H1 (cell line): ENCODE data around the gene ARHGAP18. TPM values are rescaled to one million over a fixed set of nuclear protein-coding genes. Genes with fewer than 3 reads are reported as not detected.

ENCODE experiments used
- ASH2L ChIP-seq: fragments of 200-600, 300-600 bp; sonication (generic); IDR thresholded peaks from one replicate; pipeline ENCODE4 v1.7.1; 2017; ENCODE audit warnings: low read length
- CEBPB ChIP-seq: IDR thresholded peaks from 2 replicates; pipeline ENCODE4 v1.6.1; 2012; ENCODE audit warnings: low read depth, low read length
- CHD7 ChIP-seq: fragments of 300-600 bp; sonication (generic); IDR thresholded peaks from 2 replicates; pipeline ENCODE4 v1.7.1; 2012; ENCODE audit warnings: low read length, moderate library complexity, mild to moderate bottlenecking, inconsistent platforms; ENCODE audit not compliant: insufficient replicate concordance
- EZH2 ChIP-seq: fragments of 200-600 bp; sonication (generic); IDR thresholded peaks from 2 replicates; pipeline ENCODE4 v1.7.1; 2012; ENCODE audit warnings: low read depth, mild to moderate bottlenecking, moderate library complexity, low read length, inconsistent platforms; ENCODE audit not compliant: severe bottlenecking
- JUND ChIP-seq: IDR thresholded peaks from 2 replicates; pipeline ENCODE4 v1.6.1; 2011; ENCODE audit warnings: mild to moderate bottlenecking, improper control_type of control experiment, low read length
- NRF1 ChIP-seq: IDR thresholded peaks from 2 replicates; pipeline ENCODE4 v1.6.1; 2011; ENCODE audit warnings: mild to moderate bottlenecking, low read depth, low read length, improper control_type of control experiment
- RAD21 ChIP-seq, 2 experiments: IDR thresholded peaks in 1 of 2; conservative IDR thresholded peaks in 1 of 2; 2 replicates each; pipeline ENCODE4 v1.6.1; 2011; ENCODE audit warnings: low read depth in 2 of 2, low read length in 2 of 2, improper control_type of control experiment in 1 of 2, inconsistent platforms in 1 of 2, mild to moderate bottlenecking in 1 of 2, moderate library complexity in 1 of 2
- SP1 ChIP-seq: IDR thresholded peaks from 2 replicates; pipeline ENCODE4 v1.6.1; 2011; ENCODE audit warnings: low read depth, low read length
- SP2 ChIP-seq: IDR thresholded peaks from 2 replicates; pipeline ENCODE4 v1.6.1; 2012; ENCODE audit warnings: mild to moderate bottlenecking, low read length, inconsistent platforms
- SRF ChIP-seq: IDR thresholded peaks from 2 replicates; pipeline ENCODE4 v1.6.1; 2011; ENCODE audit warnings: mild to moderate bottlenecking, low read depth, low read length, moderate library complexity
- SUZ12 ChIP-seq: fragments of 200-600 bp; sonication (generic); IDR thresholded peaks from 2 replicates; pipeline ENCODE4 v1.6.1; 2012; ENCODE audit warnings: mild to moderate bottlenecking, inconsistent platforms, low read length, moderate library complexity, mixed read lengths
- polyA plus RNA-seq, 7 experiments: library from polyadenylated mRNA; depleted of rRNA in 3 of 7; stranded (reverse) in 5 of 7; unstranded in 2 of 7; fragments of >200 nt in 5 of 7; fragments of 200-250 nt in 2 of 7; gene quantifications; 1 replicate in 5 of 7; 2 replicates in 1 of 7; 4 replicates in 1 of 7; pipeline versions ENCODE4 v1.2.1 to v1.2.3, GENCODE V29; 2011 to 2013; ENCODE audit warnings: missing spikeins in 2 of 7, mixed read lengths in 2 of 7
- total RNA-seq: library from RNA; stranded (reverse); fragmentation: NEBNext Ultra II Directional; extraction: Animal tissue kit (Norgen Biotek cat#: 25700); gene quantifications from 2 replicates; pipeline ENCODE4 v1.2.1, GENCODE V29; 2021
- TF ChIP-seq, protein P1 (sequence below): IDR thresholded peaks from 2 replicates; pipeline ENCODE4 v1.6.1; 2011; ENCODE audit warnings: low read depth, mild to moderate bottlenecking, low read length; ENCODE audit not compliant: insufficient read depth

Gene ARHGAP18
- total and polyA plus RNA-seq, 2 of the 8 experiments (the other 6 are each of a cell fraction or from before 2014, with no cell fraction given): 0.83 to 4.5 TPM

DNA sequence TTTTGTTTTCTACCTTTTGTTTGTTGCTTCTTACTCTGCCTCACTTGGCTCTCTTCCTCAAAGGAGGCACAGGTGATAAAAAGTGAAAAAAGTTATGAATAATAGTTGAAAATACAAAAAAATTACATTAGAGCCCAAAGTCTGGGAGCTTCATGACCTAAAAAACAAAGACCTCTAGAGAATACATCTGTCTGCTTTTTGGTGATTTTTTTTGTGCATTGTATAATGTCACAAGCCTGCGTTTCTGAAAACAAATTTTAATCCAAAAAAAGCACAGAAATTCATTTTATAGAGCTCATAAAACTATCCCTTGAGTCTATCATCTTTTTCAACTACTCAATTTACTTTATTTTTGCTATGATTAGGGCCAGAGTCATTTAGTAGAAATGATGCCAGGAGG, 41.4 kb upstream of the ARHGAP18 start (continued):
- TF ChIP-seq CHD7 (no peak), SRF (no peak), NRF1 (no peak), SUZ12 (no peak), SP1 (no peak), JUND (no peak), SP2 (no peak), ASH2L (no peak), EZH2 (no peak), RAD21 (IDR thresholded peaks at IDR 0.05 in 1 of 2, conservative IDR thresholded peaks at IDR 0.05 in 1 of 2; ENCODE audit: low read depth in 2 of 2, low read length in 2 of 2) (no peak), CEBPB (no peak)
- TF ChIP-seq, protein P1, sequence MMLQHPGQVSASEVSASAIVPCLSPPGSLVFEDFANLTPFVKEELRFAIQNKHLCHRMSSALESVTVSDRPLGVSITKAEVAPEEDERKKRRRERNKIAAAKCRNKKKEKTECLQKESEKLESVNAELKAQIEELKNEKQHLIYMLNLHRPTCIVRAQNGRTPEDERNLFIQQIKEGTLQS: no peak
